HG03095 (cell line): Measurements from ENCODE around the gene PTPRD.

Source experiments
- ATAC-seq: cut with Tn5 transposase; IDR thresholded peaks from one replicate; pipeline ENCODE4 v1.9.1; 2021; ENCODE audit warnings: moderate library complexity; ENCODE audit not compliant: unreplicated experiment

Gene PTPRD

GRCh38 chr9:8579661-8580060 lies 2033.1 kb downstream of the PTPRD start:
- no peak for ATAC-seq

- no peak for ATAC-seq
These were observed 2036.1 kb downstream of the PTPRD start for GRCh38 chr9:8576741-8577140.

GRCh38 chr9:8574846-8575245 lies 2038.0 kb downstream of the PTPRD start:
- ATAC-seq, result no peak

GRCh38 chr9:8572209-8572608 lies 2040.6 kb downstream of the PTPRD start:
- ATAC-seq, result no peak

GRCh38 chr9:8571643-8572042 lies 2041.2 kb downstream of the PTPRD start:
- ATAC-seq, result no peak

GRCh38 chr9:8570776-8571175 lies 2042.0 kb downstream of the PTPRD start:
- ATAC-seq, result no peak

- no peak for ATAC-seq
These were observed 2043.0 kb downstream of the PTPRD start for GRCh38 chr9:8569823-8570222.

- ATAC-seq, result no peak
These were observed 2044.7 kb downstream of the PTPRD start for GRCh38 chr9:8567963-8568579.

GRCh38 chr9:8564960-8565359 lies 2047.8 kb downstream of the PTPRD start:
- no peak for ATAC-seq

GRCh38 chr9:8560560-8561525 lies 2052.0 kb downstream of the PTPRD start:
- ATAC-seq, result no peak

GRCh38 chr9:8558176-8558575 lies 2054.6 kb downstream of the PTPRD start:
- no peak for ATAC-seq

- no peak for ATAC-seq
These were observed 2056.9 kb downstream of the PTPRD start for GRCh38 chr9:8555762-8556500.

GRCh38 chr9:8553444-8553843 lies 2059.4 kb downstream of the PTPRD start:
- ATAC-seq, result no peak

GRCh38 chr9:8552732-8553131 lies 2060.1 kb downstream of the PTPRD start:
- ATAC-seq, result no peak

- ATAC-seq, result no peak
These were observed 2063.6 kb downstream of the PTPRD start for GRCh38 chr9:8549214-8549613.

GRCh38 chr9:8543219-8543618 lies 2069.6 kb downstream of the PTPRD start:
- no peak for ATAC-seq

GRCh38 chr9:8542537-8542936 lies 2070.3 kb downstream of the PTPRD start:
- no peak for ATAC-seq

GRCh38 chr9:8539681-8540197 lies 2073.1 kb downstream of the PTPRD start:
- ATAC-seq, result no peak

GRCh38 chr9:8536845-8537244 lies 2076.0 kb downstream of the PTPRD start:
- no peak for ATAC-seq

GRCh38 chr9:8534828-8535227 lies 2078.0 kb downstream of the PTPRD start:
- no peak for ATAC-seq

- ATAC-seq, result no peak
These were observed 2079.1 kb downstream of the PTPRD start for GRCh38 chr9:8533681-8534080.
